Skeletal muscle cell (primary cell): ENCODE data around the gene DOK6.
A peak's percentile ranks its signal among the peaks of the same experiment; 100 is the strongest.

Experiments used
- DNase-seq: peaks from one replicate; pipeline ENCODE4 v3.0.0-alpha.2; 2010; ENCODE audit warnings: low read depth
- H3K4me3 ChIP-seq: 2 replicates; pipeline ENCODE4 v1.5.1; 2011; ENCODE audit warnings: low read depth, mild to moderate bottlenecking, control low read depth, low read length, moderate library complexity

DOK6 gene

DNA sequence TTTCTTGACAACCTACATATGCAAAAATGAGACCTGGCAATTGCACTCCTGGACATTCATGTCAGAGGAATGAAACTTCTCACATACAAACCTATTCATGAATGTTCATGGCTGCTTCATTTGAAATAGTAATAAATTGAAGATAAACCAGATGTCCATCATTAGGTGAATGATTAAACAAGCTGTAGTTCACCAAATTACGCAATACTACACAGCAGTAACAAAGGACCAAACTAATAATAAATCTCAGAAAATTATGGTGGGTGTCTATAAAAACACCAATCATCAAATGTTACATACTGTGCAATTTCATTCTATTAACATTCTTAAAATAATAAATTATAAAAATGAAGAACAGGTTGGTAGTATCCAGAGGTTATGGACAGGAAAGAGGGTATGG, 13.5 kb downstream of the DOK6 start:
- no peak overlapping the region for H3K4me3 ChIP-seq
- no peak for DNase-seq

DNA sequence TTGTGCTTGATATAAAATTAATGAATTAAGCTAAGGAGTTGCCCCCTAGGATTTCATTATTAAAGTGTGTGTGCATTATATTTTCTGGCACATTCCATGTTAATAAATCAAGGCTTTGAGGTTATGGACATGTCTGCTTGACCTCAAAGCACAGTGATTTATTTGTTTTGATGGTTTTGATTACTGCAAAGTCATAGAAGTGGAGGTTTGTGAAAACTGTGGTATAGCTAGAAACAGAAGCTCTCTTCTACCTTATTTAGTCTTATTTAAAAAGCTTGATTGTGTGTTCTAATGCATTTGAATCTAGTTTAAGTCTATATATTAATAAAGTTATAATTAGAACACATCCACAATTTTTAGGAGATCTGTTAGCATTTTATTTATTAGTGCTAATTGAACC, 32.2 kb downstream of the DOK6 start:
- DNase-seq = no peak
- no peak overlapping the region for H3K4me3 ChIP-seq

DNA sequence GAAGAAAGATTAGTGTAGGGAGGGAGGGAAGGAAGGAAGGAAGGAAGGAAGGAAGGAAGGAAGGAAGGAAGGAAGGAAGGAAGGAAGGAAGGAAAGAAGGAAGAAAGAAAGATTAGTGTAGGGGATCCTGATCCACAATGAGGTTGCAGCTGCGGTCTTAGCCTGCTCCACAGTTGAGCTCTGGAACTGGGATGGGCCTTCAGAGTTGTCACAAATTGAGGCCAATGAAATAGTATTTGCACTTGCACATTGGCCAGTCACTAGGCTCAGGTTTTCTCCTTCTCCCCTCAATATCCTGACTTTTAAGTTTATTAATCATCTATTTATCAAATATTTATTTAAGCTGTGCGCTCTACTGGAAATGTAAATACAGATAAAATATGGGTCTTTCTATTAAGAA, 34.3 kb downstream of the DOK6 start:
- DNase-seq = no peak
- no peak overlapping the region for H3K4me3 ChIP-seq

DNA sequence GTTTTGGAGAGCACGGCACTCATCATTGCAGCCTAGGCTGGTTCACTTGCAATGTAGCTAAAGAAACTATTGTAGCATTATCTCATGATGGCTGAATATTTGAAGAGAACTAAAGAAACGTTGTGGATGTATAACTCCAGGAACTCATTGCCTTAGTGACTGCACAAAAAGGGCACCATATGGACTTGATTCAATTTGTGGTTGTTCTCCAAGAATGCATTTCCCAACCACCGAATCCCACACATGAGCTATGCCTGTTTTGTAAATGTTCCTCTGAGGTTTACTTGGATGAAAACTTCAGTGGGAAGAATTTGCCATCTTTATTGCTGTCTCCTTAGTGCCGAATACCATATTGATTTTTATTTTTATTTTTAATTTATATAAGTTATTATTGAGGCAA, 43.5 kb downstream of the DOK6 start:
- H3K4me3 ChIP-seq = no peak overlapping the region
- no peak for DNase-seq

DNA sequence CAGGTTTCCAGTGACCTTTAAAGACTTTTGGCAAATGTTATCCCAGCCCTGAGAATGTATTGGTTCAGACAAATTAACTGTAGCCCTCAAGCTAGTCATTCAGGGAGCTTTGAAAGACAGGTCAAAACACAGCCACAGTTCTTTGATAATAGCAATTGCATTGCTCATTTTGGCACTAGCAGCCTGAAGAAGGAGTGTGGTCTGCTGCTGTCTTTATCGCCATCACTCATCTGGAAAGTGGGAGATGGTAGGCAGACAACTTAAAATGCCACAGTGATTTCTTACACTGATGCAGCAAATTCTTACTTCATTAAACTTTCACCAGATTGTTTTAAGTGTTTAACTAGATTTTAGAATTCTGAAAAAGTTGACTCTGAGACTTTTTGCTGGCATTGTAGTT, 47.2 kb downstream of the DOK6 start:
- H3K4me3 ChIP-seq = no peak overlapping the region
- no peak for DNase-seq

DNA sequence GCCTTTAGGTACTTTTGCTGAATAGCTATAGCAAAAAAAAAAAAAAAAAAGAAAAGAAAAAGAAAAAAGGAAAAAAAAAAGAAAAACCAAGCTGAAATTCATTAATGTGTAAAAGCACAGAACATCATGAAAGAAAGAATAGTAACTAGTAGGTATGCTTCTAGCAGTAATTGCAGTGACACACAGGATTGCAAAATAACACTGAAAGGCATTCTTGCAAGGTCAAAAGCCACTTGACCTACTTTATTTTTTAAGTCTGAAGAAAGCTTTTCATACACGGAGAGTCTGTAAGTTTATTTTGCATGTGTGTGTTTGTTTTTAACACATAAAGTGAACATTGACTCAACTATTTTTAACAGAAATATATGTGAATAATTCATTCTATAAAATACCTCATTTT, 54.4 kb downstream of the DOK6 start:
- H3K4me3 ChIP-seq = no peak overlapping the region
- no peak for DNase-seq

DNA sequence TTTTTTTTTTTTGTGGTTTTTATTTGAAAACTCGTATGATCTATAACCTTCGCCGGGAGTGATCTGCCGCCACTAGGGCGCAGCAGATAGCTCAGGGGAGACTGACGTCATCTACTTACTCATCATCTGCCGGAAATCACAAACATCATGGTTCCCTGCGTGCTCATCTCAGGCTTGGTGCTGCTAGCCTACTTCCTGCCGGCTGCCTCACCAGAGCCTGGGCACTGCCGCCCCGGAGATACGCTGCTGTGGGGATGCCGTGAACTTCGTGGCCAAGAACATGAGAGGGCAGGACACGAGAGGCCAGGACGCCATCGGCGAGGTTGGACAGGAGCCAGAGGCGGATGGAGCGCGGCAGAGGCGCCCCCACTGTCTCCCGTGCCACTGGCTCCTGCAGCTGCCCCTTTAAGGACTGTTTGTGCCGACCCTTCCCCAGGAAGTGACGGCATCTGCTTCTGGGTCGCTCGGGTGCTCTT, 68.8 kb downstream of the DOK6 start:
- no peak for DNase-seq
- H3K4me3 ChIP-seq = no peak overlapping the region

DNA sequence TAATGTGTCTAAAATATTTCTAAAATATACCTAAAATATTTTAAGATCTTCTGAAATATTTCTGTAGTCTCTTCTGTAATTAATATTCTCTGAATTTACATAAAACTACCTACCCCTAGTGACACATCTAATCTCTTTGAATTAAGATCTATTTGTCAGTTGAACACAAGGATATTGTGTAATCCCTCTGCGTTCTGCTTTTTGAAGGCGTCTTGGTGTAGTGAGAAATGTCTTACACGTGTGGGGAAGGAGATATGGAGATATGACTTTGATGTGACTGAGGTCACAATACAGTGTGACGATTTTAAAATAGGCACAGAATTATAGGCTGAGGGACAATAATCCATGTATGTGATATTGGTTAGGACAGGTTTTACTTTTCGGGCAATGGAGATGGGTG, 79.8 kb downstream of the DOK6 start:
- no peak for DNase-seq
- no peak overlapping the region for H3K4me3 ChIP-seq

DNA sequence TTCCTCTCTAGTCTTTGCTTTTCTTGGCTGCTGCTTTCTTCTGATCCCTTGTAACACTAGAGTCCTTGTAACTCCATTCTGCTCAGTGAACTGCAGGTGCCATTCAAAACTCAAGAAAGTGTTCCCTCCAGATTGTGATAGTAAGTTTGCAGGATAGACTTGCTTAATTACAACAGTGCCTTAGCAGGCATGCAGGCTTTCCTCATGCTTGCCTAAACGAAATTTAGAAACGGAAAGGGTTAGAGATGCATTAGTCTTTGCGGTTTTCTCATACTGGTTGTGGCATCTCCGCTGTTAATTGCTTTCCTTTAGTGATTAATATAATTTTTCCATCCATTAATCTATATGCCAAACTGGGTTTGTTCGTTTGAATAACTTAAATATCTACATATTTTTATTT, 82.9 kb downstream of the DOK6 start:
- H3K4me3 ChIP-seq = no peak overlapping the region
- no peak for DNase-seq

DNA sequence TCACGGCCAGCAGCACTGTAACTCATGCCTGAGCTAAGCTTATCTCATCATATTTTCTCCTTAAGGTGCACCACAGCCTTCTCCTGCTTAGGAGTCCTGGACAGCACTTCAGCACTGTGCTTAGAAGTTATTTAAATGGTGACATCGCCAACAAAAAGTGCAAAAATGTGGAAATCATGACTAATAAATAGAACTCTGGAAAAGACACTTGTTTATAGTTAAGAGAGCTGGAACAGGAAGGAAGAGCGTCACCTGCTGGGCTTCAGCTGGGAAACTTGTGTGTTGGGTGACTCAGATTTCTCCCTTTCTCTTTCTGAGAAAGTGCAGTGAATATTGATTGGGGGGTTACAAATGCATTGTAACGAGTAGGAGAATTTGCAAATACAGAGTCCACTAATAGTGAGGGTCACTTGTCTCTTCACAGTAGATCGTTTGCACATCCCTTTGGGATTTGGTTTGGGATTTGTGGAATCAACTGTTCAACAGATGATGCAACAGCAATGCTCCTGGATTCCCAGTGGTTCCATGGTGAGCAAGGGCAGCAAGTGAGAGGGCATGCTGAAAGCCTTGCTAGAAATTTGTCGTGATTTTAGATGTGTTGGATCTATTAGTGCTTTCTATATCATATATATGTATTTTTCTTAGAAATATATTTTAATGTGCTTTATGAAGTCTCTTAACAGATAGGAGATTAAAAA, 84.2 kb downstream of the DOK6 start:
- DNase-seq = no peak
- no peak overlapping the region for H3K4me3 ChIP-seq

DNA sequence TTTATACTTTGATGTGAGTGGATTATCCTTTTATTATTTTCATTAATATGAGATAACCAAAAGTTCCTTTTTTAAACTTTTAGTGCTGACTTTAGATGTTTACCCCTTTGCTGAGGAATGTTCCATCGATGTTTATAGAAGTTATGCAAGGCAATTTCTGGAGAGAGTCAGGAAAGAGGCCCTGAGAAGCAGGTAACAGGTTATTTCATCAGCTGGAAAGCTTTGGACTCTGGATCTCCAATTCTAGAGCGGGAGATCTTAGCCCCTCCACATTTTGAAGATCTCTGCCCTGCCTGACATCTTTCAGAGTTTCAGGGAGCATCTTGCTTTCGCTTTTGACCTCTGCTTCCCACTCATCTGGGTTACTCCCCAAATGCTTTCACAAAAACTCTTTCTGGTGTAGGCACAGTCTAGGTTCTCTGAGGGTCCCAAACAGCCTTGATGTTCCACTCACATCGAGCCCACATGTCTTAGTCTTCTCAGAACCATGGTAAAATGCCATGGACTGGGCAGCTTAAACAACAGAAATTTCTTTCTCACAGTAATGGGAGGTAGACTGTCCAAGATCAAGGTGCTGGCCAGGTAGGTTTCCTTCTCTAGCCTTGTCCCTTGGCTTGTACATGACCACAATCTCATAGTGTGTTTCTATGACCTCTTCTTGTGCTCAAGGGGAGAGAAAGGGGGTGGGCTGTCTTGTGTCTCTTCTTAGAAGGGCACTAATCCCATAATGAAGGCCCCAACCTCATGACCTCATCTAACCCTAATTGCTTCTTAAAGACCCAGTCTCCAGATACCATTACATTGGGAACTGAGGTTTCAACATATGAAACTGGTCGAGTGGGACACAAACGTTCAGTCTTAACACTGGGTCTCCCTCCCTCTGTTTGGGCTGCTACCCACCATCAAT, 87.1 kb downstream of the DOK6 start:
- DNase-seq = no peak
- H3K4me3 ChIP-seq = no peak overlapping the region

DNA sequence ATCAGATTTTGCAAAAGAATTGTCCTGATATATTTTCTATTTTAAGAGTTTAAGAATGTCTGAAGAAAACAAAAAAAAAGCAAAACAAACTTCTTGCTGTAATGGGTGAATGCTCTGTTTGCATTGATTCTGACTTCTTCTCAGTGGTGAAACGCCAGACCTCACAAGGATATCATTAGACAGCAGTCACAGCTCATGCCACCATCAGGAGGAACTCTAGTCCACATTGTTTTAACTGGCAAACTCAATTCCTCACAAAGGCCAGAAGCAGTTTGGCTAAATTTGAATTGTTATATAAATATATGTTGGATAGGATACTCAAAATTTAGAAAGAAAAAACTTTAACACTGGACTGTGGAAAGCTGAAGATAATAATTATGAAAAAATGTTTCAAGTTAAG, 89.4 kb downstream of the DOK6 start:
- no peak overlapping the region for H3K4me3 ChIP-seq
- no peak for DNase-seq

DNA sequence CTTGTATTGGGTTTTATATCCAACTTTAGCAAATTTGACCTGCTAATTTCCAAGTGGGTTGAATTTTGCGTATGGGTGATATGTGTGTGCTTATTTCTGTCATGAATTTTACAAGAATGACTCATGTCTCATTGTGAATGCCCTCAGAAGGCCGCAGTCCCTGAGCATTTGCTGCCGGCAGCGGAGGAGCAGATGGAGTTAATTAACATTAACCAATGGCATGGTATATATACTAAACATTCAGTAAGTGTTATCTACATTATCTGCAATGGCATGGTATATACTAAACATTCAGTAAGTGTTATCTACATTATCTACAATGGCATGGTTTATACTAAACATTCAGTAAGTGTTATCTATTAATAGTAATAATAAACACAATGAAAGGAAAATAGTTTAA, 90.1 kb downstream of the DOK6 start:
- DNase-seq = peak; percentile 19

DNA sequence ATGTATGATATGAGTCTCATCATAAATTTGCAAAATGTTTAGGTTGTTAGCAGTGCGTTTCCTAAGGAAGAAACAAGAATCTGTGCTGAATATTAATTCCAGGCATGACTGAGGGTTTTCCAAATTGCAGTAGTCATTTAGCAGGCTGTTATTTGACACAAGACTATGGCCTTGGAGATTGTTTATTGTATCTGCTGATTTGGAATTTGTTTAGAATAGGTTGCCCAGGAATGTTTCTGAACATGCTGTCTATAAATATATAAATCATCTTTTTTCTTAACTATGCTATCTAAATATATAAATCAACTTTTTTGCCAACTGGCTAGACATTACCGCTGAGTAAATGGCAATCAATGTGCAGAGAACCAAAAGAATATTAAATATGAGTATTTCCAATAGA, 90.9 kb downstream of the DOK6 start:
- no peak for DNase-seq

More for the DNA sequence above, 90.1 kb downstream of the DOK6 start:
- no peak overlapping the region for H3K4me3 ChIP-seq

DNA sequence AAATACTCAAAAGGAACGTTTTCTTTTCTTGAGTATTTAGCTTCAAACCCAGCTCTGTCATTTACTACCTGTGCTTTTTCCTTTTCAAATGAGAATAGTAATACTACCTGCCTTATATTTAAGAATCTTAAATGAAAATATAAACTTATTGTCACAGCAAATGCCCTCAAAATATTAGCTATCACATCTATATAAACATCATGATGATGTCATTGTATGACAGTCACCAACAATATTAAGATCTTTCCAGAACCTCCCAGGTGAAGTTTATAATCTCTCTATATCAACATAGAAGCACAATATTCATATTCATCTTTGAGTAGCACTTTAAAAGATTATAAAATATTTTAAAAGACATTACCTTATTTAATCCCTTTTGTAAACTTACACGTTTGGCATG, 92.2 kb downstream of the DOK6 start:
- DNase-seq = no peak
- no peak overlapping the region for H3K4me3 ChIP-seq

More for the DNA sequence above, 90.9 kb downstream of the DOK6 start:
- H3K4me3 ChIP-seq = no peak overlapping the region

DNA sequence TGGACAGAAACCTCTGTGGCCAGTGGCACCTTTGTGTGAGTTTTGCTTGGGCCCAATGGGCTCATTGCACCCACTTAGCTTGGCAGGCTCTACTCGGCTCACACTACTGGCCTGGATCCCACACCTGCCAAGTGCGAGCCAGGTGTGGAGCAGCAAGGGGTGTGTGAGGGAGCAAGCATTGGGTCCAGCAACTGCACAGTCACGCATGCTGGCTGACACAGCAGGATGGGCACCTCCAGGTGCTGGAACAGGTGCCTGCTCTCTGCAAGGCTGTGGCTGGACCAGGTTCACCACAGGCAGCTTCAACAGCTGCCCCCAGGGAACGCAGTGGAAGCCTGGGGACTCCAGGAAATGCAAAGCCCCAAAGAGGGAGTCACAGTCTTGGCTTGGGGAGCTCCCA, 94.2 kb downstream of the DOK6 start:
- no peak for DNase-seq
- H3K4me3 ChIP-seq = no peak overlapping the region

DNA sequence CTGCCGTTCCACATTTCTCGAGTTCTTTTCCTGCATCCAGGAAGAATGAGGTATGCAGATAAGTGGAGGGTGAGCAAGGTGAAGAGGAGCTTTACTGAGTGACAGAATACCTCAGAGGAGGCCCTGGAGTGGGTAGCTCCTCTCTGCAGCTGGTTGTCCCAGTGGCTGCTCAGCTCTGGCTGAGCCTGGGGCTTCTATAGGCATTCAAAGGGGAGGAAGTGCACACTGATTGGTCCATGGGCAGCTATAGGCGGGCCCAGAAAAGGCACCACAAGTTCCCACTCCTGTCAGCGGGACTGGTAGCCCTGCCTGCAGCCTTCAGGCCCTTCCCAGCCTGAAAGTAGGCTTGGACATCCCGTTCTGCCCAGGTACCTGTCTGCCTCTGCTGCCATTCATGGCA, 94.7 kb downstream of the DOK6 start:
- H3K4me3 ChIP-seq = no peak overlapping the region
- no peak for DNase-seq

DNA sequence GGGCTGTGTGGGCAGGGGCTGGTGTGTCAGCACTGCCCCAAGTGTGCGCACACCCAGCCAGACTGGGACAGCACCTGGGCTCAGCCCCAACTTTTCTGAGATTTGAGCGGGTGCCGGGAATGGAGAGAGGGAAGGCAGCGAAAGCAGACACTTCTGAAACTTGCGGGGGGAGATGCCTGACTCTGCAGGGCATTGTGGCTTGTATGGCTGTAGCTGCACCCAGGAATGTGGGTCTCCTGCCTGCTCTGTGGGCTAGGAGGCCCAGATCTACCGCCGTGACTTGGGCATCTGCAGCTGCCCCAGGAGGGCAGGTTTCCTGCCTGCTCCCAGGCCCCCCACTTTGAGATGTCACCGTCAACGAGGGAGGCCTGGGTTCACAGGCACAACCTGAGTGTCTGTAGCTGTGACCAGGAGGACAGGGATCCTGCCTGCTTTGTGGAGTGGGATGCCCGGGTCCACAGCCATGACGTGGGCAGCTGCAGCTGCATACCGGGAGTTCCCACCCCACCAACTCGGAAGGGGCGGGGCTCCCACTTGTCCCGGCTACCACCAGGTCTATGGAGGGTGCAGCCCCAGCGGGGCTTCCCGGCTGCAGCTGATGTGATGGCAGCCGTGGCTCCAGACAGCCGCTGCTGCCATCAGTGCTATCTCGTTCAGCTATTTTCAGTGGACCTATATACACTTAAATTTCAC, 95.3 kb downstream of the DOK6 start:
- no peak overlapping the region for H3K4me3 ChIP-seq

DNA sequence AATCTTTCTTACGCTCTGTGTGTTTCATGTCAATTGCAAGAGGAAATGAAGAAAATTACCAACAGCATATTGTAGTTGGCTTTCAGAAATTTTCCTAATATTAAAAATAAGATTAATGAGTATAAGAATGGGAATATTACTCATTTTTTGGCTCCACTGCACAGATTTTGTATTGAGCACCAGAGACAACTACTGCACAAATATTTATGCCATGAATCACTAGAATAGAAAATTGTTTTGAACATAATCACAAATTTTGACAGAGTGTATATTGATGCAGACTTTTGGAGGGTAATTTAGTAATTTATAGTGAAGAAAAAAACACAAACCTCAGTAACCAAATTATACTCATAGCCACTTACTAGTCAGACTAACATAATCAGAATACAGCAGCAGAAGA, 118.3 kb downstream of the DOK6 start:
- H3K4me3 ChIP-seq = no peak overlapping the region
- DNase-seq = no peak

More for the DNA sequence above, 95.3 kb downstream of the DOK6 start:
- no peak for DNase-seq

DNA sequence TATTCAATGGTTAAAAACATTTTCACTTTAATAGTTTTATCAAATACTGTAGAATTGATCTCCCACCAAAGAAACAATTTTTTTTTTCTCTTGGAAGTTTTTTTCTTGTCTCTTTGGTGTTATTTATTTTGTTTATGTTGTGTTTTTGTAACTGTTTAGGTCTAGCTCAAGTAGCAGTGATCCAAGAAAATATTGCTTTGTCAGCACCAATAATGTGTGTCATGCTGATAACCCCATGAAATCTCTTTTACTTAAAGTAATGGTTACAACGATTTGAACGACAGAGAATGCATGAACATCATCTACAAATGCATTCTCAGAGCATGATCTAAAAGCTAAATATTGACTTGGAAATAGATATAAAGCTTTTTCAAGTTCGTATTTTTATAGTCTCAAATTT, 122.9 kb downstream of the DOK6 start:
- H3K4me3 ChIP-seq = no peak overlapping the region

More for the DNA sequence above, 122.9 kb downstream of the DOK6 start:
- no peak for DNase-seq
